Ecto neural progenitor cell (in vitro differentiated cells): ENCODE measurements around the gene NXPE1.
"Not testable (repeated sequence)": the region's sequence is repeated elsewhere in the genome, so short reads cannot be mapped to it uniquely, and the experiment has no call there.

Source experiments
- DNase-seq: peaks from one replicate; pipeline ENCODE4 v3.0.0-alpha.2; 2018; ENCODE audit warnings: low spot score

NXPE1 gene

GRCh38 chr11:114559425-114560310 lies at the start of gene NXPE1:
Gene NXPE1, minus strand, starts transcription at chr11:114559881. Its CDS starts 8,680 bp downstream, at chr11:114551201.
- no peak for DNase-seq

GRCh38 chr11:114609429-114609828 lies 49.7 kb upstream of the NXPE1 start:
- DNase-seq = no peak

GRCh38 chr11:114608605-114609004 lies 48.9 kb upstream of the NXPE1 start:
- DNase-seq = not testable (repeated sequence)

- DNase-seq = no peak
Observed at GRCh38 chr11:114607753-114608459, 48.2 kb upstream of the NXPE1 start.

GRCh38 chr11:114606802-114607075 lies 47.1 kb upstream of the NXPE1 start:
- DNase-seq = not testable (repeated sequence)

- DNase-seq = no peak
Observed at GRCh38 chr11:114606003-114606801, 46.5 kb upstream of the NXPE1 start.

GRCh38 chr11:114605370-114605769 lies 45.7 kb upstream of the NXPE1 start:
- DNase-seq = no peak

GRCh38 chr11:114604886-114605285 lies 45.2 kb upstream of the NXPE1 start:
- DNase-seq = no peak

GRCh38 chr11:114604179-114604813 lies 44.6 kb upstream of the NXPE1 start:
- no peak for DNase-seq

GRCh38 chr11:114603151-114603550 lies 43.5 kb upstream of the NXPE1 start:
- not testable (repeated sequence) for DNase-seq

GRCh38 chr11:114598461-114598860 lies 38.8 kb upstream of the NXPE1 start:
- no peak for DNase-seq

GRCh38 chr11:114596175-114596919 lies 36.7 kb upstream of the NXPE1 start:
- no peak for DNase-seq

GRCh38 chr11:114595571-114595970 lies 35.9 kb upstream of the NXPE1 start, which contains the start of gene NXPE4:
Gene NXPE4, minus strand, starts transcription at chr11:114595786. Its CDS starts 1,027 bp downstream, at chr11:114594759.
- DNase-seq = no peak

- no peak for DNase-seq
Observed at GRCh38 chr11:114594703-114595102, 35.0 kb upstream of the NXPE1 start.

- no peak for DNase-seq
Observed at GRCh38 chr11:114587398-114587953, 27.8 kb upstream of the NXPE1 start.

- no peak for DNase-seq
Observed at GRCh38 chr11:114586797-114587196, 27.1 kb upstream of the NXPE1 start.

- DNase-seq = no peak
Observed at GRCh38 chr11:114571712-114572111, 12.0 kb upstream of the NXPE1 start.

- no peak for DNase-seq
Observed at GRCh38 chr11:114569801-114570200, 10.1 kb upstream of the NXPE1 start.

- no peak for DNase-seq
Observed at GRCh38 chr11:114566276-114566675, 6.6 kb upstream of the NXPE1 start.

- no peak for DNase-seq
Observed at GRCh38 chr11:114564831-114565230, 5.2 kb upstream of the NXPE1 start.

GRCh38 chr11:114563077-114563476 lies 3.4 kb upstream of the NXPE1 start:
- DNase-seq = no peak
